Measurements from ENCODE around the gene SPIRE1.
"Not testable (repeated sequence)": the region's sequence is repeated elsewhere in the genome, so short reads cannot be mapped to it uniquely, and the experiment has no call there.

Gene SPIRE1

DNA sequence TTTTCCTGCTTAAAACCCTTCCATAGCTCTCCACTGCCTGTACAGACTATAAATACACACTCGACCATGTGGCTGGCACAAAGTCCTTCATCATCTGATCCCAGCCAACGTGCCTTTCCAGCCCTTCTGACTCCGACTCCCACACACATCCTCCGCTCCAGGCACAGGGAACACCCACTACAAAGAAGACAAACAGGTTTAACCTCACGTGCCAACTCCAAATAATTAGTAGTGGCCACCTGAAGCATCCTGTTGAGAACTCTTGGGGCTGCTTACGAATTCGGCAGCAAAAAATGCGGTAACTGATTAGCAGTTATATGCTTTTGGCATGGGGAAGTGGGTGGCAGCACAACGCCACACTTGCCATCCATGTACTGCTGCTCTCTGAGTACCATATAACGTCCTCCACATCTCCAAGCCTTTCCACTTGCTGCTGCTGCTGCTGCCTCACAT, 12.1 kb downstream of the SPIRE1 start:
- DNase-seq (ENCODE audit: low spot score) = no peak

DNA sequence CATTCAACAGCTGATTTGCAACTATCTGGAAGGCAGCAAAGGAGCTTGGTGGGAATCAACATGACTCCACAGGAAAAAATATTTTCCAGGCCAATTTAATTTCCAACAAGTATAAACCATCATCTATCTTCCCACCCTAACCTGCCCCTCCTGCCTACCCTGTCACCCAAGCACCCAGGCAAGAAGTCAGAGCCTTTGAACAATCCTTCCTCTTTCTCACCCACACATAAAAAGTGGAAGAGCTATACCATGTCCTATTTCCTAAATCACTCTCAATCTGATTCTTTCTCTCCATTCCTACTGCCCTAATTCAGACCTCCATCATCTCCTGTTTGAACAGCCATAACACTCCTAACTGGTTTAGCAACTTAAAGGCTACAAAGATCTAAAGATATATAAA, 12.7 kb downstream of the SPIRE1 start:
- no peak for DNase-seq (ENCODE audit: low spot score)

DNA sequence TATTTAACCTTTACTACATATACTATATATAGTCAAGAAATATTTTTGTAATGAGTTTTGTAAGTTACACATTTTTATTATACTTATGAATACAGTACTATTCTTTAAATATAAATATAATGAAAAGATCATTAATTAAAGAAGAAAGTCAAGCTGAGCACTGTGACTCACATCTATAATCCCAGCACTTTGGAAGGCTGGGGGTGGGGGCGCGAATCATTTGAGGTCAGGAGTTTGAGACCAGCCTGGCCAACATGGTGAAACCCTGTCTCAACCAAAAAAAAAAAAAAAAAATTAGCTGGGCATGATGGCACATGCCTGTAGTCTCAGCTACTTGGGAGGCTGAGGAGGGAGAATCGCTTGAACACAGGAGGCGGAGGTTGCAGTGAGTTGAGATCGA, 14.2 kb downstream of the SPIRE1 start:
- not testable (repeated sequence) for DNase-seq (ENCODE audit: low spot score)

DNA sequence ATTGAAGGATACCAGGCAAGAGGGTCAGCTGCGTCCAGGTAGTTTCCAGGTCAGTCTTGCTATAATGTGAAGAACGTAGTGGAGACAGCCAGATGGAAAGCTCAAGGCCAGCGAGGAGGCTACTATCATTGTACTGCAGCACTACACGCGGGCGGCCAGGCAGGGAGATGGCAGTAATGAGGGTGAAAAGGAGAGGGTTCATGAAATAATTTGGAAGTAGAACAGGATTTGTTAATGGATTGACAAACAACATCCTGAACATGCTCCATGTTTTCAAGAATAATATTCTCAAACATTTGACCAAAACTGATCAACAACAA, 17.1 kb downstream of the SPIRE1 start:
- DNase-seq (ENCODE audit: low spot score) = no peak

DNA sequence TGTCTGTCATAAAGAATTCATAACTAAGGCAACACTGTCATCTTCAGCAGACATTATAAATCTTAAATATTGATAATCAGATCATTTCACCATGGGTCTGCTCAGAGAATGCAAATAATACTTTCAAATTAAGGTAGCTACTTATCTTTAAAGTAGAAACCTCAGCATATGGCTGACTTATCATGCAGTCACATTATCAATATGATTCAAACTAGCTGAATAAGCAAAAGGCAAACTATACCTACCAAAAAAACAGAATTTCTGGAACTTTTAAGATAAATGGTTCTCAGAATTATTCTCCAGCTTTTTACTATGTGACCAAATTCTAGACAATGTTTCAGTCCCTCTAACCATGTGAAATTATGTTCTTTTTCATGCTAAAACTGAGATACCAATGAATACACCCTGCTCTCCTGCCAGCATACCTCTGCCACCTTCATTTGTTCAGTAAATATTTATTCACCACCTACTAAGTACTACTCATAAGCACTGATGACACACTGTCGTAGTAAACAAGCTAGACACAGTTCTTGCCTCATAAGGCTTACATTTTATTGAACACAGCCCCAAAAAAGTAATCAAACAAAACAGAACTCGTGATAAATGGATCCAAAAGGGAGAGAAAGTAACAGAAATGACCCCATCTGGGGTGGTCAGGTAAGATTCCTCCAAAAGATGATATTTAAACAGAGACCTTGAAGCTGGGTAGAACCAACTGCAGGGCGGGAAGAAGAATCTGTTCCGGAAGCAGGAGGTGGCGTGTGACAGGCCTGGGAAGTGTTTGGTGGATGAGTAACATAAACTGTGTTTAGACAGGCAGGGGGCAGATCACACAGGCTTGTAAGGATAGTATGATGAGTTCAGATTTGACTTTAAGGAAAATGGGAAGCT, 17.7 kb downstream of the SPIRE1 start:
- DNase-seq (ENCODE audit: low spot score) = no peak

DNA sequence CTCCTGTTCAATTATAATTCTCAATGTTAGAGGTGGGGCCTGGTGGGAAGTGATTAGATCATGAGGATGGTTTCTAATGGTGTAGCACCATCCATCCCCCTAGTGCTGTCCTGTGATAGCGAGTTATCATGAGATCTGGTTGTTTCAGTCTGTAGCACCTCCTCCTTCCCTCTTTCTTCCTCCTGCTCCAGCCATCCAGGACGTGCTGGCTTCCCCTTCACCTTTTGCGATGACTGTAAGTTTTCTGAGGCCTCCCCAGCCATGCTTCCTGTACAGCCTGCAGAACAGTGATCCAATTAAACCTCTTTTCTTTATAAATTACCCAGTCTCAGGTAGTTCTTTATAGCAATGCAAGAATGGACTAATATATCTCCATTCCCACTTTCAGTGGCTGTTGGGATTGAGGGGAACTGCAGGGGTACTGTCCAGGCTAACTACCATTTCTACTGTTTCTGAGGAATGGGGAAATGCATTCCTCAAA, 19.2 kb downstream of the SPIRE1 start:
- no peak for DNase-seq (ENCODE audit: low spot score)

DNA sequence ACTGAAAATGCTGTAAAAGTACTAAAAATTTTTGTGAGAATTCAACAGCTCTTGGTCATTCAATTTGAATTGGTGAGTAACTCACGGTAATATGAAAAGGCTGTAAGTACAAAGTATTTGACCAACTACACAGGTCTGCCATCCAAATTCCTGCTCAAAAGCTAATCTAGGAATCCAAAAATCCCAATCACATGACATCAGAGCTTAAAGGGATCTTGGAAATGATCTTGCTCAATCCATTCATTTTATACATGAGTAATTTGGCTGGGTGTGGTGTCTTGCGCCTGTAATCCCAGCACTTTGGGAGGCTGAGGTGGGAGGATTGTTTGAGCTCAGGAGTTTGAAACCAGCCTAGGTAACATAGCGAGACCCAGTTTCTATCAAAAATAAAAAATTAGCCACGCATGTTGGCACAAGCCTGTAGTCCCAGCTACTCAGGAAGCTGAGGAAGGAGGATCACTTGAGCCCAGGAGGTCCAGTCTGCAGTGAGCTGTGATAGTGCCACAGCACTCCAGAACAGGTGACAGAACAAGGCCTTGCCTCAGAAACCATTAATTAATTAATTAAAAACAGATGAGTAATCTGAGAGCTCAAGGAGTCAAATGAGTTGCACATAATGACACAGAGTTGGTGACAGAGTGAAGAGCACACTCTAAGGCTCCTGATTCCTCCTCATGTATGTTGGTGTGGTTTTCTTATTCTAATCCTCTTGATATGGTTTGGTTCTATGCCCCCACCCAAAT, 19.8 kb downstream of the SPIRE1 start:
- no peak for DNase-seq (ENCODE audit: low spot score)

DNA sequence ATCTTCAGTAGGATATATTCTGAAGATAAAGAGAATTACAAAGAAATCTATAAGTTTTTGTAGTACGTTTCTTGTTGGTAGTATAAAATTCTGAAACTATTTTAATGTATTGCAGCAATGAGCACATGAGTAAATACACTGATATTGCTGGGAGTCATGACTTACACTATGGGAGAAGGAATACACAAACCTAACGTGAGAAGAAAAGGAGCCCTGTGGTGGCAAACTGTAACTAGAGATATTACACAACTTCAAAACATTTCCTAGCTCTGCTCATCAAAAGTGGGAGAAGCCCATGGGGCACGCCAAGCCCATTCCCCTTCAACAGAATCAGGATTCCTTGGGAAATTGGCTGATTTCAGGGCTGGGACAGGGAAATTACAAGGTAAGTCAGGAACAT, 20.5 kb downstream of the SPIRE1 start:
- no peak for DNase-seq (ENCODE audit: low spot score)

DNA sequence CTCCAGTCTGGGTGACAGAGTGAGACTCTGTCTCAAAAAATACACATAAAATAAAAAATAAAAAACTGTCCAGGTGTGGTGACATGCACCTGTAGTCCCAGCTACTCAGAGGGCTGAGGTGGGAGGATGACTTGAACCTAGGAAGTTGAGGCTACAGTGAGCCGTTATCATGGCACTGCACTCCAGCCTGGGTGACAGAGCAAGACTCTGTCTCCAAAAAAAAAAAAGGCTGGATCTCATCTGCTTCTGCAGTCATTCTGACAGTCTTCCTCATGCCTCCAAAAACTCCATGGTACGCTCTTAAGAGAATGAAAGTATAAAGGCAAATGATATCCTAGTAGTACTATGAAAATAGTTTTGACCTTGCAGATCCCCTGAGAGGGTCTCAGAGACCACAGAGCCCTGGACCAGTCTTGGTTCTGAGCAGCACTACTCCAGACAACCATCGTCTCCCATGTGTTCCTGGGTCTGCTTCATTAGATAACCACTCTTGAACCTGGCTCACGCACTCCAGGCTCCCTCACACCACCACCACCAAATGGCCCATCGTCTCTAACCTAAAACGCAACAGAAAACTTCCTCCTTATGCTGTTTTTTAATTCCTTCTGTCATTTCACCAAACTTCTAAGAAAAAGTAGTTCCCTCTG, 26.0 kb downstream of the SPIRE1 start:
- DNase-seq (ENCODE audit: low spot score) = no peak

DNA sequence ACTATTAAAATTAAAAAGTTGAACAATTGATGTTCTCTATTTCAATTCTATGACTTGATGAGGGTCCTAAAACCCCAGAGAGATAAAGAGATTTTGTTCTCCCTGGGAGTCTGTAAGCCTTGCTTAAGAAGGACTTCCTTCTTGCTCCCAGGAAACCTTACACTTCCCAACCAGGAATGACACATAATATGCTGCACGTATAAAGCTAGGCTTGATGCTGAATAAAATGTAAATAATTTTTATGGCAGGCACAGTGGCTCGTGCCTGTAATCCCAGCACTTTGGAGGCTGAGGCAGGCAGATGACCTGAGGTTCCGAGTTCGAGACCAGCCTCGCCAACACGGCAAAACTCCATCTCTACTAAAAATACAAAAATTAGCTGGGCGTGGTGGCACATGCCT, 27.8 kb downstream of the SPIRE1 start:
- DNase-seq (ENCODE audit: low spot score) = no peak

DNA sequence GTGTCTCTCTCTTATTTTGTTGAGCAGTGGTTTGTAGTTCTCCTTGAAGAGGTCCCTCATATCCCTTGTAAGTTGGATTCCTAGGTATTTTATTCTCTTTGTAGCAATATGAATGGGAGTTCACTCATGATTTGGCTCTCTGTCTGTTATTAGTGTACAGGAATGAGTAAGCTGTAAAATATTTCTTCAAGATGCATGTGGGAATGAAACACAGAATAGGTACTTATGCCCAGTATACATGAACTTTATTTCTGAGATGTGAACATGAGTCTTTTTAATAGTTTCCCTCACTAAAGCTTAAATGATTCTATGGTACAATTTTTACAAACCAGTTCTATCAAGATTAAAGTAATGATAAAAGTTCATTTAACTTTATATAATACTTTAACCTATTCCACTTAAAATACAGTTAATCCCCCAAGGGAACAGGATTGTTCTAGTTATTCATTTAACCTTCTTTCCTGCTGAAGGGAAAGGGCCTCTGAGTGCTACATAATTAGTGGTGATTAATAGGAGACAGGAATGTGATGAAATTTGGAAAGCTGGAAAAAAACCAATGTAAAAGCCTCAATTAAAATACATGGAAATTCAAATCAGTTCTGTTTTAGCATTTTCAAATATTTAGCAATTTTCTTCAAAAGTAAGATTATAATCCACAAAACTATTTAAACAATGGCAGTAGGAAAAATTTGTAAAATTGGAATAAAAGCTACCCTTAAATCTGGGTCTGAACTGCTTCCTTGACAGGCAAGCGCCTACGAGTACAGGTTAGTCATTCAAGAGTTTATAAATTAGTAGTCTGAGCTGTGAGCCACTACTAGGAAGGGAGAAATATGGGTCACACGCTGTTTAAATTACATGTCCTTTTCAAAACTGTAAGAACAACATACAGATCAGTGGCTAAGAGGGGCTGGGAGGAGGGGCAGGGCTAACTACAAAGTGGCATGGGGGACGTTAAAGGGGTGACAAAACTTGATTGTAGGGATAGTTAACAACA, 28.9 kb downstream of the SPIRE1 start:
- no peak for DNase-seq (ENCODE audit: low spot score)

DNA sequence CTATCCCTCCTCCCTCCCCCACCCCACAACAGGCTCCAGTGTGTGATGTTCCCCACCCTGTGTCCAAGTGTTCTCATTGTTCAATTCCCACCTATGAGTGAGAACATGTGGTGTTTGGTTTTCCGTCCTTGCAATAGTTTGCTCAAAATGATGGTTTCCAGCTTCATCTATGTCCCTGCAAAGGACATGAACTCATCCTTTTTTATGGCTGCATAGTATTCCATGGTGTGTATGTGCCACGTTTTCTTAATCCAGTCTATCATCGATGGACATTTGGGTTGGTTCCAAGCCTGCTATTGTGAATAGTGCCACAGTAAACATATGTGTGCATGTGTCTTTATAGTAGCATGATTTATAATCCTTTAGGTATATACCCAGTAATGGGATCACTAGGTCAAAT, 30.7 kb downstream of the SPIRE1 start:
- not testable (repeated sequence) for DNase-seq (ENCODE audit: low spot score)

DNA sequence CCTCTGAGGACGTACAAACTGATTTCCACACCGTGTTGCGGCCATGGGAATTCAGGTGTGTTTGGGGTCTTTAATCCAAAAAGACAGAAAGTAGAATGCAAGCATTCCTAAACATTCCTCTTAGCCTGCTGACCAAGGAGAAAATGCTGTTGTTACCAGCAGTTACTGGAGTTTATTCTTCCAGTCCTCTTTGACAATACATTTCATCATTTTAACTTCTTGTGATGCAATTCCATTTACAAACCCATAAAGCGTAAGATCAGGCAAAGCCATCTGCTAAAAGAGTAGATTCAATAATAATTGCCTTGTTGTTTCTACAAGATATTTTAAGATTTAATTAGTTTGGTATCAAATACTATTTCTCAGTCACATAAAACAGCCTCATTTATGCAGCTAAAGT, 32.7 kb downstream of the SPIRE1 start:
- DNase-seq (ENCODE audit: low spot score) = no peak

DNA sequence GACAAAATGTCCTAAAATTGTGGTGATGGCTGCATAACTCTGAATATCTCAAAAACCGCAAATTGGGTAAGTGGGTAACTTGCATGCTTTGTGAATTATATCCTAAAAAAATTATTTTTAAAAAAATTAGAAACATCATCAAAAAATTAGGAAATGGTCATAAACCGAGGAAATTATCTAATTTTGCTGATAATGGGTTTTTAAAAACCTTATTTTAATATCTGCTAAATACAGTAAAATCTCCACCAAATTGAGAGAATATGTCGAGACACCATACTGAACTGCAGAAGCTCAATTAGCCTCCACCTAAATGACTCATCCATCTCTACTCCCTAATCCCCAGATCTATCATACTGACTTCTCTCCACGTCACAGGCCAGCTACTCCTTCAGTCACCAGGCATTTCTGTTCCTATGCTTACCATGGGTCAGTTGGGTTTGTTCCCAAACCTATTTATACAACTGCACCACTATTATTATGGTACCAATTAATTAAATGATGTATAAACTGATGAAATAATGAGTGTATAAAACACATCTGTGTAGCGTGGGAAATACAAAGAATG, 36.1 kb downstream of the SPIRE1 start:
- DNase-seq (ENCODE audit: low spot score) = no peak

DNA sequence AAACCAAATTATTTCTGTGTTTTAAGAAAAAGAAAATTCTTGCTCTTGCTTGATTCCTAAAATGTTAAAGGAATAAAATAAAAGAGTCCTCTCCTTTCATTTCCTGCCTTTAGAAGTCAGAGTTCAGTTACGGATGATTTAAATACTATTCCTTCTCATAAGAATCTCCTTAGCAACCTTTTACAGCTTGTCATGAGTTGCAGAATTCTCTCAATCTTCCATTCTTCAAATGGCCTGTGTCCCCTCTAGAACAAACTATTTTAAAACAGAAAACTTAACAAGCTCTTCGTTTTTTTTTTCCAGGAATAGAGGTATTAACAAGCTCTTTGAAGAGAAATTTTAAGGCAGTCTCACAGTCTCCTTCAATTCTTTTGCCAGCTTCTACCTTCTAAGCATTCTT, 42.2 kb downstream of the SPIRE1 start:
- DNase-seq (ENCODE audit: low spot score) = no peak

DNA sequence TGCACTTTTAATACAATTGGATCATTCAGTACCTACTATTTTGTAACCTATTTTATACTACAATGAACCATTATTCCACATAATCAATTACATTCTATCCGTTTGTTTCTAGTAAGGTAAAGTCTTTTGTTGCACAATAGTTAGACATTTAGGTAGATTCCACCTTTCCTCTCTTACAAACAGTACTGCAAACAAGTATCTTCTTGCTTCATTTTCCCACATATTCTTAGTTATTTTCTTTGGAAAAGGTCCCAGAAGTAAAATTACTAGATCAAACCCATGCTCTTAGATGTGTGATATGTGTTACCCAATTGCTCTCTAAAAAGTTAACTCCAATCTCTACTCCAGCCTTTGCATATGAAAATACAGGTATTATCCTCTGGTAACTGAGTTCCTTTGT, 49.6 kb downstream of the SPIRE1 start:
- DNase-seq (ENCODE audit: low spot score) = no peak

DNA sequence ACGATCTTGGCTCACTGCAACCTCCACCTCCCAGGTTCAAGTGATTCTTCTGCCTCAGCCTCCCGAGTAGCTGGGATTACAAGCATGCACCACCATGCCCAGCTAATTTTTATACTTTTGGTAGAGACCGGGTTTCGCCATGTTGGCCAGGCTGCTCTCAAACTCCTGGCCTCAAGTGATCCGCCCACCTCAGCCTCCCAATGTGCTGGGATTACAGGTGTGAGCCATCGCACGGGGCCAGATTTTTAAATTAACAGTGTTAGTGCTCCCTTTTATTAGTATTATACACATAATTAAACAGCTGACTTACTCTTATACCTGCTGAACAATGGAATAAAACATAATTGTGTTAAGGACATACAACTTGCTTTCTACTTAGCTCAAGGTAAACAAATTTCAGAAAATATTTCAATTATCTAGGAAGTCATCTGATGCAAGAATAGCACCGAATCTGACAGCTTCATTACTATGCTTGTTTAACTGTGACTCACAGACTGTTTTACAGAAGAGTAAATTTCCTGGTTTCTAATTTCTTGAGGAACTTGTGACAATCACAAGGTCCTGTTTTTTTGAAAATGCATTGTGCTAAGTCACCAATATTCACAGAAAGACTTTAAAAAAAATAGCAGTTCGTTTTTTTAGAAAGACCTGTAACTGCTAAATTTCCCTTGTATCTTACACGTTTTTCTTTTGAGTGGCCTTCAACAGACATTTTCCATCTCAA, 51.2 kb downstream of the SPIRE1 start:
- no peak for DNase-seq (ENCODE audit: low spot score)

DNA sequence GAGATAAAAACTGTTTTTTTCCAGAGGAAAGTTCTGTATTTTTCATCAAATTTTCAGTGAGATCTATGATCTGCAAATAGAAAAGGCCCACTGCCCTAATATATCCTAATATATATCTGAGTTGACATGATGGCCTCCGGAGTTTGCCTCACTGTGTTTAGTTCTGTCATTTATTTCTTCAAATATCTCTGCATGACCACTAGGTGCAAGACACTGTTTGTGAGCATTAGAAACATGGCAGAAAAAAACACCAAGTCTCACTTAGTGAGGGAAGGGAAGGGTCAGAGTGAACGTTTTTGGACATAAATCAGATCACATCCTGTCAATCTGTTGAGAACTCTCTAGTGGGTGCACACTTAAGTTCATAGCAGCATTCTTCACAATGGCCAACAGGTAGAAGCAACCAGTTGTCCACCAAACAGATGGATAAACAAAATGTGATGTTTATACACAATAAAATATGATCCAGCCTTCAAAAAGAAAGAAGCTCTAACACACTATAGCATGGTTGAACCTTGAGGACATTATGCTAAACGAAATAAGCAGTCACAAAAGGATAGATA, 53.4 kb downstream of the SPIRE1 start:
- DNase-seq (ENCODE audit: low spot score) = no peak

DNA sequence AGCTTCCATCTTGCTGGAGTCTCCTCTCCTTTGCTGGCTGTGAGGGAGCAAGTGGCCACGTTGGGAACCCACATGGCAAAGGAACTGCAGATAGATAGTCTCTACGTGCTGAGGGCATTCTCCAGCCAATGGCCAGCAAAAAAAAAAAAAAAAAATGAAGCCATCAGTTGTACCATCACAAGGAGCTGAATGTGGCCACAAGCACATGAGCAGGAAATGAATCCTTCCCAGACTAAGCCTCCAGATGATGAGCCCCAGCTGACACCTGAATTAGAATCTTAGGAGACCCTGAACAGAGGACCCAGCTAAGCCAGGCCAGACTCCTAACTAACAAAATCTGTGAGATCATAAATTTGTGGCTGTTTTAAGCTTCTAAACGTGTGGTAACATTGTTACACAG, 57.9 kb downstream of the SPIRE1 start:
- DNase-seq (ENCODE audit: low spot score) = no peak

DNA sequence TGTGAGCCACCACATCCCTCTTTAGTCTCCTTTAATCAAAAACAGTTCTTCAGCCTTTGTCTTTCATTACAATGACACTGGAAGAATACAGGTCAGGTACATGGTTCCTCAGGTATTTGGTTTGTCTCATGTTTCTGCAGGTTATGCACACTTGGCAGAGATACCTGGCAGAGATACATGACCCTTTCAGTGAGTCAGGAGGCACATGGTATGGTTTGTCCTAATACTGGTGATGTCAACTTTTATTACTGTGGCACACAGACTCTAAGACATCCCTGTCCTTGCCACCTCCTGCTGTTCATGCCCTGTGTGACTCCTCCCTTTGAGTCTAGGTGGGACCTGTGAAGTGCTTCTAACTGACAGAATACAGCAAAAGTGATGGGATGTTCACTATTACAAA, 58.4 kb downstream of the SPIRE1 start:
- DNase-seq (ENCODE audit: low spot score) = no peak
